Stimulated activated CD4-positive, alpha-beta T cell treated with anti-CD3 and anti-CD28 coated beads, Interleukin-12 subunit alpha, Interleukin-12 subunit beta, amount 100 ng/mL, for 48 hours (primary cell): ENCODE measurements around the gene TEKT2.

Source experiments
- DNase-seq, 3 donors: peaks; one replicate each; pipeline ENCODE4 v3.0.0-alpha.2; 2020; ENCODE audit warnings: low read depth in 2 of 3, low spot score in 1 of 3

Gene TEKT2

DNA sequence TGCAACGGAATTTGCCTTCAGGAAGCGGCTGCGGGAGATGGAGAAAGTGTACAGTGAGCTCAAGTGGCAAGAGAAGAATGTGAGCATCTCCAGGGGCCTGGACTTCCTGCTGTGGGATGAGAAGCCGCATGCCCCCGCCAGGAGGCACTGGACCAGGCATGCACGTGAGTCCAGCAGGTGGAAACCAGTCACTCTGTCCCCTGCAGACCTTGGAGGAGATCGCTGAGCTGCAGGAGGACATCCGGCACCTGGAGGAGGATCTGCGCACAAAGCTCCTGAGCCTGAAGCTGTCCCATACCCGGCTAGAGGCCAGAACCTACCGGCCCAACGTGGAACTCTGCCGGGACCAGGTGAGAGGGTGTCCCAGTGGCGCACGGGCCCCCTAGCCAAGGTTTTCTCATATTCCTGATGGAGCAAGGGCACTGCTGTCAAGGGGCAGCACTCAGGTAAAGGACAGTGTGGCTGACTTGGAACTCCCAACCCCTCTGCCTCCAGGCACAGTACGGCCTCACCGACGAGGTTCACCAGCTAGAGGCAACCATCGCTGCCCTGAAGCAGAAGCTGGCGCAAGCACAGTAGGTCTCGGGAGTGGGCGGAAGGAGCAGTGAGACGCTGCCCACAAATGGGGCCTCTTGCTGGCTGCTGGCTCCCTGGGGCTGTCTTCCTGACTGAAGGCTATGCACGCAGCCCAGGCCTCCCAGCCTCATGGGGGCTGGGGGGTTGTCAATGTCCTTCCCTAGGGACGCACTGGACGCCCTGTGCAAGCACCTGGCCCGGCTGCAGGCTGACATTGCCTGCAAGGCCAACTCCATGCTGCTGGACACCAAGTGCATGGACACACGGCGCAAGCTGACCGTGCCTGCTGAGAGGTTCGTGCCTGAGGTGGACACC is 3.6 kb downstream of the TEKT2 start:
- no peak for DNase-seq

DNA sequence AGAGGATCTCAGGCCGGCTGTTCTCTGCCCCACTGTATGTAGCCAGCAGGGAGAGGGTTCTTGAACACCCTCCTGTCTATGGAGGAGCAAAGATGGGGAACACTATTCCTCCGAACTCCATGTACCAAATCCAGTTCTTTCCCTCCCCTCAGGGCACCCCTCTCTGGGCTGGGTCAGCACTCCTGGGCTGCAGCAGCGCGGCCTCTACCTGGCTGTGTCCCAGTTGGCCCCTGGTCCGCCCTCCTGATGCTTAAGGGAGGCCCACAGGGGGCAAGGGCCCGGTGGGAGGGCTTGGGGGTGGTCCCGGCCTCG is 4.3 kb downstream of the TEKT2 start:
- DNase-seq: peak in 1 of 3 donors; percentile 20

DNA sequence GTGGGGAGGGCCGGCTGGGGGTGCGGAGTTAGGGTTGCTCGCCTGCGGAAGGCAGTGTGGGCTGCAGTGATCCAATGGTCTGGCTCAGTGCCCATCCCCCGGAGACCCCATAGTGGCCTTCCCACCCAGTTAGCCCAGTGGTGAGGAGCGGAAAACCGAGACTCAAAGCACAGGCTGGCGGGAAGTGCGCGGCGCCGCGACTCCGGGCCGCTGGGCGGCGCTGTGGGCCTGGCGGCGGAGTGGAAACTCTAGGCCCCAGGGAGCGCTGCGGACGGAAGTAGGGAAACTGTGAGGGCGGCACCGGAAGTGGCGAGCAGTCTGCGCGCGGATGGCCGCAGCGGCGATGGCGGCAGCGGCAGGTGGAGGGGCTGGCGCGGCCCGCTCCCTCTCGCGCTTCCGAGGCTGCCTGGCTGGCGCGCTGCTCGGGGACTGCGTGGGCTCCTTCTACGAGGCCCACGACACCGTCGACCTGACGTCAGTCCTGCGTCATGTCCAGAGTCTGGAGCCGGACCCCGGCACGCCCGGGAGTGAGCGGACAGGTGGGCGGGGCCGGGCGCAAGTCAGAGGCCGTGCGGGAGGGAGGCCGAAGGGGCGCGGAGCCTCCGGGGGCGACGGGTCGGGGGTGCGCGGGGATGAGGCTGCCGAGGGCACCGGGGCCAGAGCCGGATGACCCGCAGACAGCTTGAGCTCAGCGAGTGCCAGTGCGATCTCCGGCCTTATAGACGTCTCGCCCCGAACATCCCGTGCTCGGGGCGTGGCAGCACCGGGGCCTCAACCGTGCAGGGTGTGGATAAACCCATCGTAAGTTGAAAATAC is 4.9 kb downstream of the TEKT2 start, which contains the start of gene ADPRS:
Gene ADPRS (plus strand): TSS at position 316 of the 816 bp plus-strand sequence. CDS start 13 bp downstream, at position 329.
- peak; percentile 85 to 89 (median 89) for DNase-seq

DNA sequence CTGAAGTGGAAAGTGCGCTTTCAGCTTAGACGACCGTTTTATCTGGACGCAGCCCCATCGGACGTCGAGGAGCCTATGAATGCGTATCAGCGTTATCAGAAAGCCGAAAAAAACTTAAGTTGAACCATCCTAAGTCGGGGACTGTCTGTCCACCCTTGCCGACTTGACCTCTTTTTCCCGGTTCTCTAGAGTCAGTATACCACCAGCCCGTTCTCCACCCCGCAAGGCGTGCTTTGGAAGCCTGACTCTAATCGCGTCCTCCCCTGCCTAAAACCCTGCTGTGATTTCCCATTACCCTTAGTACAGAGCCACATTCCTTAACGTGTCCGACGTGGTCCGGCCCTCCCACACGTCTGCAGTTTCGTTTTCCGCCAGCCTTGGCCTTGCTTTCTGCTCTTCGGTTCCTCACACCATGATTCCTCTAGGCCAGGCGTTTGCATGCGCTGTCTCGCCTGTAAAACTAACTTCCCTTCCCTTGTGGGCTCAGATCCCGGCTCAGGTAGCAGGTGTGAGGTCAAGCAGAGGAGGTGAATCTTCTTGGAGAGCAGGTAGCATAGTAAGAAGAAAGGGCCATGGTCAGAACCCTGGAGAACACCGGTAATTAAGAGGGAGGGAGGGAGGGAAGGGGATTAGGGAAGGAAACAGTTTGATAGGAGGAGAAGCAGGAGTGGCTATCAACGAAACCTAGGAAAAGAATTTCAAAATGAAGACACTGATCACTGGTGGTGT is 5.7 kb downstream of the TEKT2 start:
- DNase-seq: no peak

DNA sequence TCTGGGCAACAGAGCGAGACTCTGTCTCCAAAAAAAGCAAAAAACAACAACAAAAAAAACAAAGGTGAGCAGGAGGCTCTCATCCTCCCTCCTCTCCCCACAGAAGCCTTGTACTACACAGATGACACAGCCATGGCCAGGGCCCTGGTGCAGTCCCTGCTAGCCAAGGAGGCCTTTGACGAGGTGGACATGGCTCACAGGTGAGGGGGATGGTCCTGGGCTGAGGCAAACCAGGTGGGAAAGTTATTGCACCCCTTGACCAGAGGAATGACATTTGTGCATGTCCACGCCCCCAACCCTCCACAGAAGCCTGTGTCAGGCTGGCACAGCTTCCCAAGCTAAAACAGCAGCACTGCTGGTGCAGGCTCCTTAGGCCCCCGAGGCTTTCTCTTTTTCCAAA is 7.2 kb downstream of the TEKT2 start:
- no peak for DNase-seq

DNA sequence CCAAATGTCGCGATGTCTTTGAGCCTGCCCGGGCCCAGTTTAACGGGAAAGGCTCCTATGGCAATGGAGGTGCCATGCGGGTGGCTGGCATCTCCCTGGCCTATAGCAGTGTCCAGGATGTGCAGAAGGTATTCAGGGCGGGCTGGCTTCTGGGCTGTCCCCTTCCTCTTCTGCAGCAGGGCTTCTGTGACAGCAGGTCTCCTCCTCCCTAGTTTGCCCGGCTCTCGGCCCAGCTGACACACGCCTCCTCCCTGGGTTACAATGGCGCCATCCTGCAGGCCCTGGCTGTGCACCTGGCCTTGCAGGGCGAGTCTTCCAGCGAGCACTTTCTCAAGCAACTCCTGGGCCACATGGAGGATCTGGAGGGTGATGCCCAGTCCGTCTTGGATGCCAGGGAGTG is 7.8 kb downstream of the TEKT2 start:
- DNase-seq: no peak

DNA sequence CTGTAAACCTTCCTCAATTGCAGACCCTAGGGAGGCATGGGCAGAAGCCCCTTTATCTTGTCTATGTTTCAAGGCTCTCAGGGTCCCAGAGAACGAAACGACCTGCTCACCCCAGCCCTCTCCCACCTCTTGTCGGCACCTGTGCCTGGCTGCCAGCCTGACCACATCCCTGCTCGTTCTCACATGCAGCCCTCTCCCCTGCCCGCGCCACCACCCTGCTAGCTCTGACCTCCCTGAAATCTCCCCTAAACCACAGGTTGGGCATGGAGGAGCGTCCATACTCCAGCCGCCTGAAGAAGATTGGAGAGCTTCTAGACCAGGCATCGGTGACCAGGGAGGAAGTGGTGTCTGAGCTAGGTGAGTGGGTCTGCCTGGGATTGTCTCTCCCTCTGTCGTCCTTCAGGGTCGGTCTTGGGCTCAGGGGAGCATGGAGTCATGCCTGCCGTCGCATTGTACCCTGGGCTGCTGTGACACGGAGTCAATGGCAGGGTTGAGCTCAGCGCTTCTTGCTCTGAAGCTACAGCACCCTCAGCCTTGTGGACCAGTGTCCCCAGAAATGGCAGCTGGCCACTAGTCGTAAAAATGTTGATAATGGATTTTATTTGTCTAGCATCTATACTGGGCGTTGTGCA is 8.4 kb downstream of the TEKT2 start:
- DNase-seq: no peak

DNA sequence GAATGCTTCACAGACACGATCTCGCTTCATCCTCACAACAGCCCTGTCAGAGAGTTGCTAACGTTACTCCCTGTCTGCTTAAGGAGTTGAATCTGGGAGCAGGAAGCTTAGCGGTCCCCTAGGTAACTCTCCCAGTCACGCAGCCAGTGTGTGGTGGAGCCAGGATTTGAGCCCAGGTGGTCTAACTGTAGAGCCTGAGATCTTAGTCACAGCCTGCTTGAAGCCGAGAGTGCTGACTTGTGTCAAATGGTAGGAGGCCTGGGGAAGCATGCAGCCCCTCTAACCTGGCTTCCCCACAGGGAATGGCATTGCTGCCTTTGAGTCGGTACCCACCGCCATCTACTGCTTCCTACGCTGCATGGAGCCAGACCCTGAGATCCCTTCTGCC is 8.9 kb downstream of the TEKT2 start:
- DNase-seq: no peak

DNA sequence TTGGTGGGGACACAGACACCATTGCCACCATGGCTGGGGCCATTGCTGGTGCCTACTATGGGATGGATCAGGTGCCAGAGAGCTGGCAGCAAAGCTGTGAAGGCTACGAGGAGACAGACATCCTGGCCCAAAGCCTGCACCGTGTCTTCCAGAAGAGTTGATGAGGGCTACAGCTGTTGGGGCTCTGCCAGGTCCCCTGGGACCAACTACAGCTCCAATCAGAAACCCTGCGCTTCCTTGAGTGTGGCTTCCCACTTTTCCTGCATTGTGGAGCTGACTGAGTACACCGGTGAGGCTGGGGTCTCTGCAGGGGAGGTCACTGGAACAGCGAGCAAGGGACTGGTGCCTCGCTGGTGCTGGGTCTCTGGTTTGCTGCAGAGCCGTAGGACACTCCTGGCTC is 9.3 kb downstream of the TEKT2 start:
- DNase-seq: no peak

DNA sequence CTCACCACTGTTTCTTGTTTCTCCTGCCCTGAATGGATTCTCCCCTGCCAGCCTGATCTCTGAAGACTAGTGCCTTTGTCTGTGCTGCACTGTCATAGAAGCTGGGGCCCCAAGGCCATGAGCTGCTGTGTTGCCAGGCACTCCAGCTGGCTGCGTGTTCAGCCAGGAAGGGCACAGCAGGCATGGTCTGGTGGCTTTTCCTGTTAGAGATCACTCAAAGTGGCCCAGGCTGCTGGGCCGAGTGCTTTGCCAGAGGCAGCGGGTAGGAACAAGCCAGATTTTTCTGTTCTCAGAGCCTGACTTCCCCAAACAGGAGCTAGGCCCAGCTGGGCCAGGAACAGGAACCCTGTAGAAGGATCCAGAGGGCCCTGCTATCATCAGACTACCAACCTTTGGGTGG is 10.0 kb downstream of the TEKT2 start:
- no peak for DNase-seq

DNA sequence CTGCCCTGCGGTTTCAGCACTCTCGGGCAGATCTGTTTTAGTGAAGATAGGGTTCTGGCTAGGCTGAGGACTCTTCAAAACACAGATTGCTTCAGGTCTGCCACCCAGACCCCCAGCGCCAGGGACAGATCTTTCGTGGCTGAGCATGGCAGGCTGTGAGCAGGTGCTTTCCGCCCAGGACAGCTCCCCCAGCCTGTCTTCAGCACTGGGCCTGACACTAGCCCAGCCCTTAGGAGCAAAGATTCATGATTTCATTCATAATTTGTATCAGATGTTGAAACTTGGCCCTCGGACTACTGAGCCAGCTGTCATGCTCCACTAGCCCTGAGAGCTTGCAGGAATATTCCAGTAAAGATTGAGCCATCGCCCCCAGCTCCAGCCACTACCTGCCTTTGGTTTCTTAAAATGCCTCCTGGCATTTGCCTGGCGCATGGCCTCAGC is 10.7 kb downstream of the TEKT2 start:
- no peak for DNase-seq

DNA sequence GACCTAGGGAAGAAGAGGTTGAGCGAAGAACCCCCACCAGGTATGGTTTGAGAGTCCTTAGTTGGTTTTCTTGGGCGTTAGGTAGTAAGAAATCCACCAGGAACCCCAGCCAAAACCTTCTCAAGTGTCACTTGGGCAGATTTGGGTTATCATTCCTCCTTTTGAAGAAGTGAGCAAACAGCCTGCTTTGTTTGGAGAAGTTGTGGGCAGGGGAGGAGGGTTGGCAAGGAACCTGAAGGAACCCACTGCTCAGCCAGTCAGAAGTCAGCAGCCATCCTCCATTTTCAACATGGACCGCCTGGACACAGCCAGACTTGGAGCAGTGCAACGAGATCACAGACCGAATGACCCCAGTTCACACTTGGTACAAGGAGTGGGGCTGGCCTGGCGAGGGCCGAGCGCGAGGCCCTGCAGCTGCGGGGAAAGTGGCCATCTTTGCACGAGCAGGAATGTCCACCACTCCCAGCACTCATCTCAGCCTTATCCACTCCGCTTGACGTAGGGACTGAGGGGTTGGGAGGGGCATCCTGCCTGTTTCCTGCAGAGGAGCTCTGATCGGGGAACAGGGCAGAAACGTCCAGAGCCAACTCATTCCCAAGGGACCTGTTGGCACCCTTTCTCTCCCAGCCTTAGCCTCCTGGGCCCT is 12.0 kb downstream of the TEKT2 start:
- DNase-seq: no peak

DNA sequence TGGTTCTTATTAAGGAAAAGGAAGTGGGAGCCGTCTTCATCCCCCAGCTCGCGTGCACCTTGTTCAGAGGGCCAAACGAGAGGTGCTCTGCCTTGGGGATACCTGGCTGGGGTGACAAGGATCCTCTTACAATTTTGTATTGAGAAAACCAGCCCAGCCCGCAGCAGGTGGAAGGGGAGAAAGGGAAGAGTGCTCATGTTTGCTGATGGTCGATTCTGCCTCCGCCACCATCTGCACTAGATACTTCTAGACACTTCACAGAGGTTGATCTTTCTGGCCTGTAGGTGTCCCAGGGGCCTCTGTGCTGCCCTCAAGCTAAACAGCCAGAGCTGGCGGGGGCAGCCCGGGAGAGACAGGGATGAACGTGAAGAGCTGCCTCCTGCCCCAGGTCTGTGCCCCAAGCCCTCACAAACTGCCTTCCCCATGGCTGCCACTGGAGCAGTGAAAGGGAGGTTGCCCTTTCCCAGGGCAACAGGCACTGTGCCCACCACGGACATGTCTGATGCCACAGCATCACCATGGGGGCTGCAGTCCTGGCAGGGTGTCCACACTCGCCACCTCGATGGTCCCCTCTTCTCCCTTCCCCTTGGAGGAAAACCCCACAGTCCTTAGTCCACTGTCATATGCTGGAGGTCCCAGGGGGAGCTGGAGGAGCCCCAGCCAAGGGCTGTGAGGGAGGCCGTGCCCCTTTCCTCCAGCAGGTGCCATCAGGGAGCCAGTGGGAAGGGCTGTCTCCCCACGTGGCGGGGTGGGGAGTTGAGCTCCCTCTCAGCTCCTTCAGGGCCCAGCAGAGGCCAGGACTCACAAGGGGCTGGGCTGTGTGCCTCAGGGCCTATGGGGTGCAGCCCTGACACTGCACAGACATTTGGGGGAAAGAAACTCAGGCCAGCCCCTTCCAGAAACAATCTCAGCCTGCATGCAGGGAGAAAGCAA is 12.9 kb downstream of the TEKT2 start:
- DNase-seq: no peak

DNA sequence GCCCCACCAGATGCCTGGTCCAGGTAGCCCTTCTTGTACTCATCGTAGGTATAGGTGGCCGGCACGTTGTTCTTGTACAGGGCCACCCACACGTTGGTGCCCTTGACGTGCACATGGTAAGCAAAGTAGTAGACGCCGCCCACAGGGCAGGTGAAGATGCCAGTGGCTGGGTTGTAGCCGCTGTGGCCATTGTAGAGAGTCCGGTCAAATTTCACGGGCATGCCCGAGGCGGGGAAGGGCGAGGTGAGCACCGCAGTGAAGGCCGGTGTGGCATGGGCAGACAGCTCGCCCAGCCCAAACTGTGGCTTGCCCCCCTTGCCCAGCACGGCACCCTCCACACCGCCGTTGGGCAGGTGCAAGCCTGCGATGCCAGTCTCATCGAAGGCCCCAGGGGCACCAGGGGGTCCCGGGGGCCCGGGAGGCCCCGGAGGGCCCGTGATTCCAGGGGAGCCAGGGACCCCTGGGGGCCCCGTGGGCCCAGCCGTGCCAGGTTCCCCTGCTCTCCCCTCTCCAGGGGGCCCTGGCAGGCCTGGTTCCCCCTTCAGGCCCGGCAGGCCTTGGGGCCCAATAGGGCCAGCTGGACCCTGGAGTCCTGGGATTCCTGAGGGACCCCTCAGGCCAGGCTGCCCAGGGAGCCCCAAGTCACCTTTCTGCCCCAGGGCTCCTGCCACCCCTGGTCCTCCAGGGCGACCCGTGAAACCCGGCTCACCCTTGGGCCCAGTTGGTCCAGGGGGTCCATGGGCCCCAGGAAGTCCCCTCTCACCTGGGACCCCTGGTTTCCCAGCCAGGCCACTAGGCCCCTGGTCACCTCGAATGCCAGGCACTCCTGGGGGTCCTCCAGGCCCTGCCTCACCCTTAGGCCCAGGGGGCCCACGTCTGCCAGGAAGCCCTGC is 14.0 kb downstream of the TEKT2 start:
- no peak for DNase-seq

DNA sequence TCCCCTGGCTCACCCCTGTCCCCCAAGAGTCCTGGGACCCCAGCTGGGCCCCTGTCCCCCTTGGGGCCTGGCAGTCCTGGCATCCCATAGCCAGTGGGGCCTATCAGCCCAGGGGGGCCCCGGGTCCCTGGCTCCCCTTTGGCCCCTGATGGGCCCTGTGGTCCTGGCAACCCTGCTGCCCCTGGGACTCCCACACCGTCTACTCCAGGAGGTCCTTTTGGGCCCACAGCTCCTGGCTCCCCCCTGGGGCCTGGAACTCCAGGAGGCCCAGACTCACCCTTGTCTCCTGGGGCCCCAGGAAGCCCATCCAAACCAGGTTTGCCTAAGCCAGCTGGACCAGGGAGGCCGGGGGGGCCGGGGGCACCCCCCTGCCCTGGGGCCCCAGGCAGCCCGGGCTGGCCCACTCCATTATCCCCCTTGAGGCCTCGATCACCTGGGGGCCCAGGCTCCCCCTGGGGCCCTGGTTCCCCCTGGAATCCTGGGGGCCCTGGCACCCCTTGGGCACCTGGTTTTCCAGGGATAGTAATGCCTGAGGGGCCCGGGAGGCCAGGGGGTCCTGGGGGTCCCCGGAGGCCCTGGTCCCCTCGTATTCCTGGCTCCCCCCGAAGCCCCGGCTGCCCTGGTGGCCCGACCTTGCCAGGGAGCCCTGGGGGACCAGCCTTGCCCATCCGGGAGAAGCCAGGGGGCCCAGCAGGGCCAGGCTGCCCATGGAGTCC is 14.9 kb downstream of the TEKT2 start:
- no peak for DNase-seq

DNA sequence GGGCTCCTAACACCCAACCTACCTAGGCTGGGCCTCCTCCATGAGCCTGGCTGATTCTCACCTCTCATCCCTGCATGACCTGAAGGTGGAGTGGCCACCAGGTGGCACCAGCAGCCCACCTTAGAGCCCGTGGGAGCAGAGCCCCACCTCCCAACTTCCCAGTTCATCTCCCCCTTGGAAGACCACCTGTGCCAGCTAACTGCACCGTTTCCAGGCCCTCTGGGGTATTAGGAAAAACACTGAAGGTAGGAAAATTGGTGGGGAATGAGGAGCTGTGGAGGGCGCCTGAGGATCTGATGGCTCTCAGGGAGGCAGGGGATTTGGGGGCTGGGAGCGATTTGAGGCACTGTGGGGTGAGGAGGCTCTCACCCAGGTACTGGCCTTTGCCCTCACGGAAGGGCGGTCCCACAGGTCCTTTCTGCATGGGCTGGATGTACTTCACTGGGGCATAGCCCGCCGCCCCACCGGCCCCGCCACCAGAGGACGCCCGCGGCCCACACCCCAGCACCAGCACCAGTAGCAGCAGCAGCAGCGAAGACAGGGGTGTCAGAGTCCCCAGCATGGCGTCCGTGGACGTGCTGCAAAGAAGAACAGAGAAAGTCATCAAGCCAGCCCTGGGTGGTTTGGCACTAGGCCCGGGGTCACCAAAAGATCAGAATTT is 15.9 kb downstream of the TEKT2 start:
- peak; percentile 56 to 71 (median 70) for DNase-seq

DNA sequence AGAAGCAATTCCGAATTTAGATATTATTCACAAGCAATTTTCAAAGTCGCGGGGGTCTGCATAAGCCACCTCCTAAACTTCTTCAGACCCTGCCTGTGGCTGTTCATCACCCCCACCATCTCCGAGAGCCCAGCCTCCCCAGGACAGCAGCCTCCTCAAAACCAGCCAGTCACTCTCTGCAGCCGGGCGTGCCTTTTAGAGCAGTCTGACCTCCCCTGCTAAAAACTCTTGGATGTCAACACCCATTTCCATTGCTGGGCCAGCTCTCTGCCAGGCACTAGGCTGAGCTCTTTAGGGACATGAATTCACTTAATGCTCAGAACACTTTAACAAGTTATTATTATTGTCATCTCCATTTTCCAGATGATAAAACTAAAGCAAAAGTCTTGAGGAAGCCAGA is 16.5 kb downstream of the TEKT2 start:
- no peak for DNase-seq
